ENCODE results near the gene UBALD2. TPM values are rescaled to one million over a fixed set of nuclear protein-coding genes. Genes with fewer than 3 reads are reported as not detected.

UBALD2 gene
- polyA plus RNA-seq, 1 of the 3 experiments (the other 2 are of a cell fraction), result 27.0 TPM

- Histone ChIP-seq H3K27ac (ENCODE audit: low read depth in 2 of 2, low read length in 1 of 2) (peak overlapping the region; percentile 77 to 95), H3F3A (replicated peaks; ENCODE audit: insufficient read depth) (peaks cover 23% of the 10 kb centered on the region), H3K4me3 (ENCODE audit: low read depth in 2 of 2, low read length in 1 of 2) (peak overlapping the region; percentile 30 to 56), H3K4me2 (peak overlapping the region; percentile 75), H3K4me1 (ENCODE audit: control insufficient read depth in 1 of 2, insufficient read depth in 2 of 2, low read depth in 1 of 2, low read length in 1 of 2) (peaks cover 19% of the 10 kb centered on the region in 2 experiments; a peak in 3 of 4 replicates), H3K36me3 (replicated peaks in 1 of 2; ENCODE audit: control insufficient read depth in 1 of 2, insufficient read depth in 2 of 2, low read length in 1 of 2) (peaks cover 6 to 8% of the 10 kb centered on the region in 2 experiments), H3K9ac (peak overlapping the region; percentile 69), H4K20me1 (ENCODE audit: insufficient read depth) (peaks cover 5% of the 10 kb centered on the region; the same call in 1 of the 2 replicates), H3K9me3 (no peaks in the 10 kb centered on the region), H3K27me3 (ENCODE audit: insufficient read depth) (no peaks in the 10 kb centered on the region), H3K79me2 (ENCODE audit: insufficient read depth) (peaks cover 39% of the 10 kb centered on the region), H2AFZ (ENCODE audit: low read depth) (peak overlapping the region; percentile 96), H3K9me2 (no peaks in the 10 kb centered on the region)
- DNase-seq, result no peak
- ChIA-PET POLR2A (interaction anchor here (0.6 to 0.7 kb wide), 2 partner anchors 15 to 171 kb away, joined by 3 read pairs; no protein-coding TSS in a partner anchor), CTCF (interaction anchor here (1.1 to 8.1 kb wide), 11 partner anchors 10 to 409 kb away, joined by 3 to 86 read pairs (median 5); partner anchors contain the start of gene WBP2)
- no peak for TF ChIP-seq JUND (IDR thresholded peaks at IDR 0.05)
- no peak for TF ChIP-seq EZH2phosphoT487 (IDR thresholded peaks at IDR 0.05; ENCODE audit: borderline replicate concordance, low read depth)
- TF ChIP-seq, protein P1, sequence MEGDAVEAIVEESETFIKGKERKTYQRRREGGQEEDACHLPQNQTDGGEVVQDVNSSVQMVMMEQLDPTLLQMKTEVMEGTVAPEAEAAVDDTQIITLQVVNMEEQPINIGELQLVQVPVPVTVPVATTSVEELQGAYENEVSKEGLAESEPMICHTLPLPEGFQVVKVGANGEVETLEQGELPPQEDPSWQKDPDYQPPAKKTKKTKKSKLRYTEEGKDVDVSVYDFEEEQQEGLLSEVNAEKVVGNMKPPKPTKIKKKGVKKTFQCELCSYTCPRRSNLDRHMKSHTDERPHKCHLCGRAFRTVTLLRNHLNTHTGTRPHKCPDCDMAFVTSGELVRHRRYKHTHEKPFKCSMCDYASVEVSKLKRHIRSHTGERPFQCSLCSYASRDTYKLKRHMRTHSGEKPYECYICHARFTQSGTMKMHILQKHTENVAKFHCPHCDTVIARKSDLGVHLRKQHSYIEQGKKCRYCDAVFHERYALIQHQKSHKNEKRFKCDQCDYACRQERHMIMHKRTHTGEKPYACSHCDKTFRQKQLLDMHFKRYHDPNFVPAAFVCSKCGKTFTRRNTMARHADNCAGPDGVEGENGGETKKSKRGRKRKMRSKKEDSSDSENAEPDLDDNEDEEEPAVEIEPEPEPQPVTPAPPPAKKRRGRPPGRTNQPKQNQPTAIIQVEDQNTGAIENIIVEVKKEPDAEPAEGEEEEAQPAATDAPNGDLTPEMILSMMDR (IDR thresholded peaks at IDR 0.05), result 0 out of 2 replicates have a peak, but pooled peaks have one; percentile 7
- no peak for TF ChIP-seq EP300 (IDR thresholded peaks at IDR 0.05; ENCODE audit: borderline replicate concordance in 1 of 2, low read depth in 1 of 2, low read length in 1 of 2)
- no peak for TF ChIP-seq NRF1 (IDR thresholded peaks at IDR 0.05; ENCODE audit: low read depth, low read length)
- TF ChIP-seq GATA2 (CRISPR knock-in tag; IDR thresholded peaks at IDR 0.05), result no peak
- 23% methylated on average over 9 of the region's 9 CpGs for WGBS (ENCODE audit: low lambda C conversion rate)
Observed at GRCh38 chr17:76264425-76264754, 758 bp upstream of the UBALD2 start.

DNA sequence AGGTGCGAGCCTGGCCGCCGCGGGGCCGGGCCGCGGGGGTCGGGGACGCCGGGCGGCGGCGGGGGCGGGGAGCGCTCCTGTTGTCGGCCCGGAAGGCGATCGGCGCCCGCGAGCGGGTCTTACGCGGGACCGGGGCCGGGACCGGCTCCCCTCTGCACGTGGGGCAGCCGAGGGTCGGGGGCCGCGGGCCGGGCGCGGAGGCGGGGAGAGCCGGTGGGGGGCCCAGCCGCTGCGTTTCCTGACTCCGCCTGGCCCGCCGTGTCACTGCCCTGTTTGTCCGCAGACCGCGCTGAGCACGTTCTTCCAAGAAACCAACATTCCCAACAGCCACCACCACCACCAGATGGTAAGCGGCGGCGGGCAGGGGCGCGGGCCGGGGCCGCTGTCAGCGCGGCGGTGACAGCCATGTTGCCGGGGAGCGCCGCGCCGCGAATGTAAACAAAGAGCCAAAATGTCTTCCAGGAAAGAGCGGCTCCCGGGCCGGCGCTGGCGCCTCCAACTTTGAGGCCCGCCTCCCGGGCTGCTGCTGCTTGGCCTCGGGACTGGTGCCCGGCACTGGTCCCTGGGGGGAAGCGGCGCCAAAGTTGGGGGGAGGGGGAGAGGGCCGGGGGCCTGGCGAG is 586 bp downstream of the UBALD2 start:
- H3K27me3 ChIP-seq (ENCODE audit: insufficient read depth), result no peaks in the 10 kb centered on the region
- WGBS (ENCODE audit: low lambda C conversion rate), result under 1% methylated on average over 27 of the region's 76 CpGs
- peaks cover 19 to 22% of the 10 kb centered on the region in 2 experiments; a peak in 3 of 4 replicates for H3K4me1 ChIP-seq (ENCODE audit: control insufficient read depth in 1 of 2, insufficient read depth in 2 of 2, low read depth in 1 of 2, low read length in 1 of 2)
- H3K27ac ChIP-seq (ENCODE audit: low read depth in 2 of 2, low read length in 1 of 2), result peak overlapping the region; percentile 41 to 63
- POLR2A ChIA-PET, result no interaction called here
- peak overlapping the region; percentile 90 for H3K4me2 ChIP-seq
- H3K36me3 ChIP-seq (replicated peaks in 1 of 2; ENCODE audit: control insufficient read depth in 1 of 2, insufficient read depth in 2 of 2, low read length in 1 of 2), result peaks cover 8 to 15% of the 10 kb centered on the region in 2 experiments
- peak; percentile 84 for DNase-seq
- CTCF ChIA-PET, result interaction anchor here (0.7 to 8.1 kb wide), 15 partner anchors 10 to 410 kb away, joined by 3 to 130 read pairs (median 5); partner anchors contain the start of genes SPHK1 and WBP2
- H3K9me2 ChIP-seq, result no peaks in the 10 kb centered on the region
- no peak overlapping the region for H2AFZ ChIP-seq (ENCODE audit: low read depth)
- H3K9ac ChIP-seq, result peak overlapping the region; percentile 85
- H3F3A ChIP-seq (replicated peaks; ENCODE audit: insufficient read depth), result peaks cover 23% of the 10 kb centered on the region
- H3K9me3 ChIP-seq, result no peaks in the 10 kb centered on the region
- TF ChIP-seq MXI1 (IDR thresholded peaks at IDR 0.05; ENCODE audit: low read depth, low read length) (peak; percentile 99), TEAD4 (IDR thresholded peaks at IDR 0.05; ENCODE audit: borderline replicate concordance, insufficient read depth) (0 out of 2 replicates have a peak, but pooled peaks have one; percentile 47), TAF1 (IDR thresholded peaks at IDR 0.05; ENCODE audit: borderline replicate concordance, low read depth, low read length) (peak; percentile 49; the same call in 1 of the 2 replicates), FOSL2 (IDR thresholded peaks at IDR 0.05; ENCODE audit: borderline replicate concordance, low read depth) (no peak), YY1 (IDR thresholded peaks at IDR 0.05; ENCODE audit: low read depth) (peak; percentile 91), SIN3A (IDR thresholded peaks at IDR 0.05; ENCODE audit: borderline replicate concordance, low read depth, low read length) (peak; percentile 99), RFX5 (IDR thresholded peaks at IDR 0.05; ENCODE audit: low read length) (0 out of 2 replicates have a peak, but pooled peaks have one; percentile 33)
- TF ChIP-seq, protein P1 (IDR thresholded peaks at IDR 0.05), result no peak
- TF ChIP-seq, protein P2, sequence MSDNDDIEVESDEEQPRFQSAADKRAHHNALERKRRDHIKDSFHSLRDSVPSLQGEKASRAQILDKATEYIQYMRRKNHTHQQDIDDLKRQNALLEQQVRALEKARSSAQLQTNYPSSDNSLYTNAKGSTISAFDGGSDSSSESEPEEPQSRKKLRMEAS (IDR thresholded peaks at IDR 0.05; ENCODE audit: low read depth), result peak; percentile 92
- H3K4me3 ChIP-seq (ENCODE audit: low read depth in 2 of 2, low read length in 1 of 2), result peak overlapping the region; percentile 75 to 87
- peaks cover 45% of the 10 kb centered on the region for H3K79me2 ChIP-seq (ENCODE audit: insufficient read depth)
- H4K20me1 ChIP-seq (ENCODE audit: insufficient read depth), result peaks cover 9% of the 10 kb centered on the region; the same call in 1 of the 2 replicates
